IMR-90 (cell line): ENCODE results near the gene ZNF385B.

Experiments
- CHD1 ChIP-seq: IDR thresholded peaks from 2 replicates; pipeline ENCODE4 v1.6.1; 2012; ENCODE audit warnings: low read depth, low read length, improper control_type of control experiment
- CTCF ChIP-seq: conservative IDR thresholded peaks from 2 replicates; pipeline ENCODE4 v1.5.1; 2012; ENCODE audit warnings: mild to moderate bottlenecking, low read depth, low read length, improper control_type of control experiment
- NFE2L2 ChIP-seq: fragments of 150-350 bp; IDR thresholded peaks from 2 replicates; pipeline ENCODE4 v1.6.1; 2016; ENCODE audit warnings: low read depth, mild to moderate bottlenecking, low read length

GRCh38 chr2:179856205-179856604 is 5.2 kb downstream of the ZNF385B start:
- TF ChIP-seq NFE2L2, result no peak
- no peak for TF ChIP-seq CHD1
- no peak for TF ChIP-seq CTCF
